ENCODE data around the gene ATP8B4. TPM values are rescaled to one million over a fixed set of nuclear protein-coding genes. Genes with fewer than 3 reads are reported as not detected.

ATP8B4 gene
- total and polyA plus RNA-seq, 2 donors (not counting 3 experiments of a cell fraction or from before 2014, with no cell fraction given): not detected

- TF ChIP-seq, protein P1, sequence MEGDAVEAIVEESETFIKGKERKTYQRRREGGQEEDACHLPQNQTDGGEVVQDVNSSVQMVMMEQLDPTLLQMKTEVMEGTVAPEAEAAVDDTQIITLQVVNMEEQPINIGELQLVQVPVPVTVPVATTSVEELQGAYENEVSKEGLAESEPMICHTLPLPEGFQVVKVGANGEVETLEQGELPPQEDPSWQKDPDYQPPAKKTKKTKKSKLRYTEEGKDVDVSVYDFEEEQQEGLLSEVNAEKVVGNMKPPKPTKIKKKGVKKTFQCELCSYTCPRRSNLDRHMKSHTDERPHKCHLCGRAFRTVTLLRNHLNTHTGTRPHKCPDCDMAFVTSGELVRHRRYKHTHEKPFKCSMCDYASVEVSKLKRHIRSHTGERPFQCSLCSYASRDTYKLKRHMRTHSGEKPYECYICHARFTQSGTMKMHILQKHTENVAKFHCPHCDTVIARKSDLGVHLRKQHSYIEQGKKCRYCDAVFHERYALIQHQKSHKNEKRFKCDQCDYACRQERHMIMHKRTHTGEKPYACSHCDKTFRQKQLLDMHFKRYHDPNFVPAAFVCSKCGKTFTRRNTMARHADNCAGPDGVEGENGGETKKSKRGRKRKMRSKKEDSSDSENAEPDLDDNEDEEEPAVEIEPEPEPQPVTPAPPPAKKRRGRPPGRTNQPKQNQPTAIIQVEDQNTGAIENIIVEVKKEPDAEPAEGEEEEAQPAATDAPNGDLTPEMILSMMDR (IDR thresholded peaks at IDR 0.05; ENCODE audit: extremely low read depth in 1 of 2, insufficient read depth in 1 of 2, low read depth in 1 of 2, low read length in 2 of 2): no peak
- no peak for TF ChIP-seq JUN (IDR thresholded peaks at IDR 0.05; ENCODE audit: borderline replicate concordance, insufficient read depth, insufficient read length, low read depth)
- TF ChIP-seq EZH2 (IDR thresholded peaks at IDR 0.05; ENCODE audit: borderline replicate concordance, low read depth, low read length, severe bottlenecking): no peak
- TF ChIP-seq POLR2A (IDR thresholded peaks at IDR 0.05; ENCODE audit: low read depth, low read length): no peak
- TF ChIP-seq MAX (IDR thresholded peaks at IDR 0.05; ENCODE audit: insufficient read depth, insufficient read length): no peak
- TF ChIP-seq FOS (IDR thresholded peaks at IDR 0.05; ENCODE audit: borderline replicate concordance, insufficient read depth, low read length): no peak
- TF ChIP-seq GATA2 (IDR thresholded peaks at IDR 0.05; ENCODE audit: insufficient read depth, insufficient read length, low read depth, low read length): no peak
- TF ChIP-seq POLR2AphosphoS5 (IDR thresholded peaks at IDR 0.05; ENCODE audit: insufficient read depth, low read depth, low read length): no peak
- TF ChIP-seq MYC (IDR thresholded peaks at IDR 0.05; ENCODE audit: low read depth, low read length): no peak
- POLR2A ChIA-PET: interaction anchor here (0.7 kb wide), 1 partner anchor 676 kb away, joined by 11 read pairs; no protein-coding TSS in a partner anchor
- DNase-seq (ENCODE audit: low read depth, low spot score): no peak
- no peak for FAIRE-seq
- no peak overlapping the region for H3K4me3 ChIP-seq (replicated peaks in 1 of 3; ENCODE audit: insufficient read depth in 1 of 3, low read depth in 1 of 3, low read length in 3 of 3)
- dilution Hi-C loops (cut with MboI; ENCODE audit: extremely low pct_ligation_motif_present, low sequenced_read_pairs) (no loop called here), intact Hi-C loops (cut with micrococcal nuclease) (no loop called here)
- no TSS peak for BruUV-seq (replicated peaks)
- H3K9ac ChIP-seq (replicated peaks; ENCODE audit: extremely low read depth, insufficient read depth, low read length): no peak overlapping the region
- no peaks in the 10 kb centered on the region for H3K36me3 ChIP-seq (ENCODE audit: control insufficient read depth in 2 of 2, extremely low read depth in 1 of 2, insufficient read depth in 2 of 2, low read length in 2 of 2)
- no peaks in the 10 kb centered on the region for H3K79me2 ChIP-seq (ENCODE audit: control insufficient read depth, insufficient read depth, low read length)
- no peaks in the 10 kb centered on the region for H4K20me1 ChIP-seq (replicated peaks; ENCODE audit: control insufficient read depth, extremely low read depth, insufficient read depth, low read length)
- CTCF ChIA-PET: interaction anchor here (0.6 to 1.3 kb wide), 3 partner anchors 11 to 672 kb away, joined by 3 to 8 read pairs (median 4); no protein-coding TSS in a partner anchor
- H3K27ac ChIP-seq (ENCODE audit: insufficient read depth, low read depth, low read length): no peak overlapping the region
- H3K9me1 ChIP-seq (replicated peaks; ENCODE audit: control insufficient read depth, extremely low read depth, insufficient read depth, low read length): no peaks in the 10 kb centered on the region
- H3K4me1 ChIP-seq (ENCODE audit: control insufficient read depth, extremely low read depth, insufficient read depth, low read length): no peaks in the 10 kb centered on the region
- H3K27me3 ChIP-seq (ENCODE audit: control insufficient read depth in 2 of 2, insufficient read depth in 2 of 2, low read length in 2 of 2): no peaks in the 10 kb centered on the region
- H3K4me2 ChIP-seq (ENCODE audit: insufficient read depth, low read length): no peak overlapping the region
- H3K9me3 ChIP-seq (replicated peaks; ENCODE audit: control insufficient read depth, insufficient read depth, low read length): no peaks in the 10 kb centered on the region
- H2AFZ ChIP-seq (ENCODE audit: low read depth, low read length): no peak overlapping the region
Observed at GRCh38 chr15:50150851-50151250, 31.8 kb upstream of the ATP8B4 start.

Measured in endothelial cell of umbilical vein (primary cell).